Measurements from ENCODE around the gene JHY.

GRCh38 chr11:122874991-122875390 lies 7.6 kb upstream of the JHY start:
- TF ChIP-seq, protein P1, sequence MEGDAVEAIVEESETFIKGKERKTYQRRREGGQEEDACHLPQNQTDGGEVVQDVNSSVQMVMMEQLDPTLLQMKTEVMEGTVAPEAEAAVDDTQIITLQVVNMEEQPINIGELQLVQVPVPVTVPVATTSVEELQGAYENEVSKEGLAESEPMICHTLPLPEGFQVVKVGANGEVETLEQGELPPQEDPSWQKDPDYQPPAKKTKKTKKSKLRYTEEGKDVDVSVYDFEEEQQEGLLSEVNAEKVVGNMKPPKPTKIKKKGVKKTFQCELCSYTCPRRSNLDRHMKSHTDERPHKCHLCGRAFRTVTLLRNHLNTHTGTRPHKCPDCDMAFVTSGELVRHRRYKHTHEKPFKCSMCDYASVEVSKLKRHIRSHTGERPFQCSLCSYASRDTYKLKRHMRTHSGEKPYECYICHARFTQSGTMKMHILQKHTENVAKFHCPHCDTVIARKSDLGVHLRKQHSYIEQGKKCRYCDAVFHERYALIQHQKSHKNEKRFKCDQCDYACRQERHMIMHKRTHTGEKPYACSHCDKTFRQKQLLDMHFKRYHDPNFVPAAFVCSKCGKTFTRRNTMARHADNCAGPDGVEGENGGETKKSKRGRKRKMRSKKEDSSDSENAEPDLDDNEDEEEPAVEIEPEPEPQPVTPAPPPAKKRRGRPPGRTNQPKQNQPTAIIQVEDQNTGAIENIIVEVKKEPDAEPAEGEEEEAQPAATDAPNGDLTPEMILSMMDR (IDR thresholded peaks at IDR 0.05): no peak
- no peak for TF ChIP-seq POLR2A (IDR thresholded peaks at IDR 0.05)

All from lower leg skin (tissue), 3 donors.